H9 (cell line): ENCODE measurements around the gene ZDHHC17. TPM values are rescaled to one million over a fixed set of nuclear protein-coding genes. Genes with fewer than 3 reads are reported as not detected.

Source experiments
- DNase-seq: peaks from one replicate; pipeline ENCODE4 v3.0.0-alpha.2; 2017
- H2AFZ ChIP-seq: one replicate; pipeline ENCODE4 v1.6.1; 2013; ENCODE audit warnings: mild to moderate bottlenecking, low read length, control low read depth, moderate library complexity
- H2AK5ac ChIP-seq: 2 replicates; pipeline ENCODE4 v1.6.1; 2013; ENCODE audit warnings: low read length, control low read depth, mixed read lengths; ENCODE audit not compliant: insufficient read length
- H2BK120ac ChIP-seq: one replicate; pipeline ENCODE4 v1.6.1; 2013; ENCODE audit warnings: low read depth, mild to moderate bottlenecking, low read length, control low read depth, inconsistent platforms; ENCODE audit not compliant: poor library complexity, severe bottlenecking
- H2BK12ac ChIP-seq: 2 replicates; pipeline ENCODE4 v1.6.1; 2013; ENCODE audit warnings: low read length, control low read depth, mixed read lengths, low read depth; ENCODE audit not compliant: insufficient read length
- H2BK15ac ChIP-seq: 2 replicates; pipeline ENCODE4 v1.6.1; 2013; ENCODE audit warnings: low read depth, low read length, control low read depth
- H2BK20ac ChIP-seq: one replicate; pipeline ENCODE4 v1.6.1; 2013; ENCODE audit warnings: low read depth, mild to moderate bottlenecking, low read length, control low read depth, inconsistent platforms; ENCODE audit not compliant: poor library complexity, severe bottlenecking
- H2BK5ac ChIP-seq: 2 replicates; pipeline ENCODE4 v1.6.1; 2013; ENCODE audit warnings: low read length, control low read depth, mixed read lengths; ENCODE audit not compliant: insufficient read length
- H3K14ac ChIP-seq: 2 replicates; pipeline ENCODE4 v1.6.1; 2013; ENCODE audit warnings: low read length, control low read depth; ENCODE audit not compliant: insufficient read depth
- H3K18ac ChIP-seq: 2 replicates; pipeline ENCODE4 v1.6.1; 2013; ENCODE audit warnings: low read depth, mild to moderate bottlenecking, mixed read lengths, low read length, control low read depth; ENCODE audit not compliant: insufficient read length
- H3K23ac ChIP-seq: 2 replicates; pipeline ENCODE4 v1.6.1; 2013; ENCODE audit warnings: low read length, control low read depth, mixed read lengths, low read depth; ENCODE audit not compliant: insufficient read length
- H3K23me2 ChIP-seq: 2 replicates; pipeline ENCODE4 v1.6.1; 2013; ENCODE audit warnings: low read depth, mild to moderate bottlenecking, mixed read lengths, low read length, control low read depth; ENCODE audit not compliant: insufficient read length, poor library complexity, severe bottlenecking
- H3K27ac ChIP-seq: 2 replicates; pipeline ENCODE4 v1.5.1; 2013; ENCODE audit warnings: low read length, control low read depth, mixed read lengths, low read depth; ENCODE audit not compliant: insufficient read length
- H3K27me3 ChIP-seq: 2 replicates; pipeline ENCODE4 v1.6.1; 2013; ENCODE audit warnings: low read length, control low read depth, inconsistent platforms; ENCODE audit not compliant: insufficient read depth
- H3K4ac ChIP-seq: 2 replicates; pipeline ENCODE4 v1.6.1; 2013; ENCODE audit warnings: low read depth, mild to moderate bottlenecking, control low read depth, inconsistent platforms, low read length, moderate library complexity
- H3K4me1 ChIP-seq: 2 replicates; pipeline ENCODE4 v1.6.1; 2013; ENCODE audit warnings: low read length, control low read depth, inconsistent platforms; ENCODE audit not compliant: insufficient read depth
- H3K4me2 ChIP-seq: 2 replicates; pipeline ENCODE4 v1.6.1; 2013; ENCODE audit warnings: low read length, control low read depth, mixed read lengths; ENCODE audit not compliant: insufficient read length, insufficient read depth
- H3K56ac ChIP-seq: 2 replicates; pipeline ENCODE4 v1.6.1; 2013; ENCODE audit warnings: low read depth, mild to moderate bottlenecking, mixed read lengths, low read length, control low read depth; ENCODE audit not compliant: insufficient read length
- H3K79me1 ChIP-seq: 2 replicates; pipeline ENCODE4 v1.6.1; 2013; ENCODE audit warnings: low read depth, mild to moderate bottlenecking, moderate library complexity, low read length, control low read depth, inconsistent platforms; ENCODE audit not compliant: insufficient read depth, poor library complexity, severe bottlenecking
- H3K79me2 ChIP-seq: 2 replicates; pipeline ENCODE4 v1.6.1; 2013; ENCODE audit warnings: low read length, control low read depth, inconsistent platforms; ENCODE audit not compliant: insufficient read depth
- H3K9ac ChIP-seq: 2 replicates; pipeline ENCODE4 v1.6.1; 2013; ENCODE audit warnings: low read length, control low read depth, mixed read lengths; ENCODE audit not compliant: insufficient read length; ENCODE audit errors: extremely low read depth
- H3K9me3 ChIP-seq: one replicate; pipeline ENCODE4 v1.6.1; 2013; ENCODE audit warnings: low read depth, low read length, inconsistent platforms; ENCODE audit not compliant: control insufficient read depth
- H3T11ph ChIP-seq: one replicate; pipeline ENCODE4 v1.6.1; 2013; ENCODE audit warnings: mild to moderate bottlenecking, low read length, control low read depth, inconsistent platforms
- H4K20me1 ChIP-seq: one replicate; pipeline ENCODE4 v1.6.1; 2013; ENCODE audit not compliant: control insufficient read depth, insufficient read length, insufficient read depth
- H4K5ac ChIP-seq: 2 replicates; pipeline ENCODE4 v1.6.1; 2013; ENCODE audit warnings: low read depth, mild to moderate bottlenecking, mixed read lengths, low read length, control low read depth; ENCODE audit not compliant: insufficient read length
- H4K8ac ChIP-seq: replicated peaks from 2 replicates; pipeline ENCODE4 v1.6.1; 2013; ENCODE audit warnings: low read length, control low read depth, mixed read lengths, low read depth; ENCODE audit not compliant: insufficient read length
- H4K91ac ChIP-seq: 2 replicates; pipeline ENCODE4 v1.6.1; 2013; ENCODE audit warnings: low read depth, mild to moderate bottlenecking, moderate library complexity, mixed read lengths, low read length, control low read depth; ENCODE audit not compliant: insufficient read length
- H3K27ac Mint-ChIP-seq, 3 experiments: 2 replicates in 2 of 3; 3 replicates in 1 of 3; pipeline ENCODE4 v1.8.0; 2020 to 2021; ENCODE audit warnings: mixed read lengths in 3 of 3, mild to moderate bottlenecking in 1 of 3, moderate library complexity in 1 of 3
- H3K27me3 Mint-ChIP-seq: 2 replicates; pipeline ENCODE4 v1.8.0; 2021; ENCODE audit warnings: low read depth, mild to moderate bottlenecking, moderate library complexity, mixed read lengths
- H3K36me3 Mint-ChIP-seq, 3 experiments: 2 replicates in 2 of 3; 3 replicates in 1 of 3; pipeline ENCODE4 v1.8.0; 2020 to 2021; ENCODE audit warnings: low read depth in 3 of 3, mixed read lengths in 3 of 3; ENCODE audit not compliant: insufficient read depth in 1 of 3
- H3K4me1 Mint-ChIP-seq, 2 experiments: 2 replicates each; pipeline ENCODE4 v1.8.0; 2020; ENCODE audit warnings: mixed read lengths in 2 of 2
- H3K4me3 Mint-ChIP-seq, 2 experiments: 2 replicates in 1 of 2; 3 replicates in 1 of 2; pipeline ENCODE4 v1.8.0; 2020 to 2021; ENCODE audit warnings: mild to moderate bottlenecking in 2 of 2, mixed read lengths in 2 of 2, moderate library complexity in 1 of 2
- H3K9me3 Mint-ChIP-seq, 2 experiments: 2 replicates in 1 of 2; 3 replicates in 1 of 2; pipeline ENCODE4 v1.8.0; 2020; ENCODE audit warnings: mild to moderate bottlenecking in 2 of 2, mixed read lengths in 2 of 2, moderate library complexity in 1 of 2
- WGBS: extraction: QIAGEN DNeasy Blood & Tissue Kit; methylation state at CpG from one replicate; pipeline ENCODE4 v1.1.7; 2013; ENCODE audit warnings: missing lambda C conversion rate, low lambda C conversion rate, mixed read lengths; ENCODE audit not compliant: insufficient read length; ENCODE audit errors: extremely low coverage; 5-methylcytosine and 5-hydroxymethylcytosine counted together
- total RNA-seq: library from RNA; stranded (reverse); gene quantifications from 2 replicates; pipeline ENCODE4 v1.2.1, GENCODE V29; 2021
- TF ChIP-seq, protein P1 (sequence below): fragments of 200-600 bp; sonication (generic); conservative IDR thresholded peaks from 3 replicates; pipeline ENCODE4 v1.8.0; 2021; ENCODE audit warnings: antibody characterized with exemption, mild to moderate bottlenecking

The ZDHHC17 gene
- total RNA-seq, 1 experiment from 2014 or later = 32.6 TPM

DNA sequence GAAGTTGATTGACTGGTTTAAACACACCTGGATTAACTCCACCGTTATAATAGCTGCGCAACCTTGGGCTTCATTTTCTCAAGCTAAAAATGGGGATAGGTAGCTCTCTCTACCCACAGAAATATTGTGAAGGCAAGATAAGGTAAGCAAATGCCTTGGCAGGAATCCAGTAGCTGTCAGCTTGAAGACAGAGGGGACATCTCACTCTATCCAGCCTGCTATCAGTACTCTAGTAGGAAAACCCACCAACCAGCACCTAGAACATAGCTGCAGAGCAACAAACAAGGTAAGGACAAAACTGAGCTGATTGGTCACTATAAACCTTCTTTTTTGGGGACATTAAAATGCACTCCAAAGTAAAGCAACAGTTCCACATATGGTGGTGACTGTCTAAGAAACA, 107.2 kb downstream of the ZDHHC17 start:
- Histone ChIP-seq H3K18ac (no peak overlapping the region), H2AFZ (no peak overlapping the region), H2AK5ac (no peak overlapping the region), H3K56ac (no peak overlapping the region), H4K5ac (no peak overlapping the region), H3K79me1 (peaks cover 3% of the 10 kb centered on the region), H3K9ac (no peak overlapping the region), H2BK120ac (no peak overlapping the region), H4K8ac (no peak overlapping the region), H2BK5ac (no peak overlapping the region), H2BK15ac (no peak overlapping the region), H4K91ac (no peak overlapping the region), H3K23ac (no peak overlapping the region), H3K9me3 (no peaks in the 10 kb centered on the region), H3K79me2 (peaks cover 9% of the 10 kb centered on the region; the same call in 1 of the 2 replicates), H3T11ph (no peak overlapping the region), H3K23me2 (no peaks in the 10 kb centered on the region), H3K4me1 (peaks cover 14% of the 10 kb centered on the region), H2BK12ac (no peak overlapping the region), H3K4me2 (no peak overlapping the region), H3K27ac (no peak overlapping the region), H3K4ac (no peak overlapping the region), H4K20me1 (no peaks in the 10 kb centered on the region), H3K27me3 (no peaks in the 10 kb centered on the region), H3K14ac (no peak overlapping the region), H2BK20ac (no peak overlapping the region)
- Mint-ChIP-seq H3K4me1 (peaks cover 53 to 61% of the 10 kb centered on the region in 2 experiments), H3K9me3 (no peaks in the 10 kb centered on the region), H3K27ac (peak overlapping the region in 1 of 3 experiments; percentile 20; a peak in 2 of 7 replicates), H3K27me3 (no peaks in the 10 kb centered on the region), H3K4me3 (peak overlapping the region in 1 of 2 experiments; percentile 6; a peak in 1 of 5 replicates), H3K36me3 (peaks cover 11 to 22% (median 17%) of the 10 kb centered on the region in 3 experiments; a peak in 6 of 7 replicates)
- TF ChIP-seq, protein P1, sequence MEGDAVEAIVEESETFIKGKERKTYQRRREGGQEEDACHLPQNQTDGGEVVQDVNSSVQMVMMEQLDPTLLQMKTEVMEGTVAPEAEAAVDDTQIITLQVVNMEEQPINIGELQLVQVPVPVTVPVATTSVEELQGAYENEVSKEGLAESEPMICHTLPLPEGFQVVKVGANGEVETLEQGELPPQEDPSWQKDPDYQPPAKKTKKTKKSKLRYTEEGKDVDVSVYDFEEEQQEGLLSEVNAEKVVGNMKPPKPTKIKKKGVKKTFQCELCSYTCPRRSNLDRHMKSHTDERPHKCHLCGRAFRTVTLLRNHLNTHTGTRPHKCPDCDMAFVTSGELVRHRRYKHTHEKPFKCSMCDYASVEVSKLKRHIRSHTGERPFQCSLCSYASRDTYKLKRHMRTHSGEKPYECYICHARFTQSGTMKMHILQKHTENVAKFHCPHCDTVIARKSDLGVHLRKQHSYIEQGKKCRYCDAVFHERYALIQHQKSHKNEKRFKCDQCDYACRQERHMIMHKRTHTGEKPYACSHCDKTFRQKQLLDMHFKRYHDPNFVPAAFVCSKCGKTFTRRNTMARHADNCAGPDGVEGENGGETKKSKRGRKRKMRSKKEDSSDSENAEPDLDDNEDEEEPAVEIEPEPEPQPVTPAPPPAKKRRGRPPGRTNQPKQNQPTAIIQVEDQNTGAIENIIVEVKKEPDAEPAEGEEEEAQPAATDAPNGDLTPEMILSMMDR = no peak
- DNase-seq = no peak
- no CpG with 5 or more reads among the region's 2 CpGs for WGBS
